GM12801 (cell line): ENCODE results near the gene RABAC1.

Source experiments
- CTCF ChIP-seq: IDR thresholded peaks from one replicate; pipeline ENCODE4 v1.5.1; 2011; ENCODE audit warnings: control low read depth; ENCODE audit not compliant: insufficient read length; ENCODE audit errors: extremely low read depth

The RABAC1 gene

DNA sequence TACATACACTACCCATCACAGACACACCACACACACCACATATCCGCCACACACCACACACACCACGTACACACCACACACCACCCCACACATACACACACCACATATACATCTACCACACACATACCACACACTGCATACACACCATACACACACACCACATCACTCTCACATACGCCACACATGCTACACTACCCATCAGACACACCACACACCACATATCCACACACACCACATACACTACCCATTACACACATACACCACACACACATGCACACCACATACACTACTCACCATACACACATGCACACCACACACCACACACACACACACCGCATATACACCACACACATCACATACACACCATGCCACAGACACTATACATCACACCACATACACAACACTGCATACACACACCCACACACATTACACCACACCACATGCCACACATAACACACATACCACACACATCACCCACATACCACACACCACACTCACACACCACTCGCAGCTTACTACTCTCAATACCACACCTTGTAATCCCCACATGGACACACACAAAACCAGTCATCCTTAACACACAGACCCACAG lies 40.4 kb downstream of the RABAC1 start:
- TF ChIP-seq CTCF, result no peak

- TF ChIP-seq CTCF, result no peak
Observed at GRCh38 chr19:41918095-41918494, 41.0 kb downstream of the RABAC1 start.

GRCh38 chr19:41917676-41918075 lies 41.4 kb downstream of the RABAC1 start:
- TF ChIP-seq CTCF, result no peak

DNA sequence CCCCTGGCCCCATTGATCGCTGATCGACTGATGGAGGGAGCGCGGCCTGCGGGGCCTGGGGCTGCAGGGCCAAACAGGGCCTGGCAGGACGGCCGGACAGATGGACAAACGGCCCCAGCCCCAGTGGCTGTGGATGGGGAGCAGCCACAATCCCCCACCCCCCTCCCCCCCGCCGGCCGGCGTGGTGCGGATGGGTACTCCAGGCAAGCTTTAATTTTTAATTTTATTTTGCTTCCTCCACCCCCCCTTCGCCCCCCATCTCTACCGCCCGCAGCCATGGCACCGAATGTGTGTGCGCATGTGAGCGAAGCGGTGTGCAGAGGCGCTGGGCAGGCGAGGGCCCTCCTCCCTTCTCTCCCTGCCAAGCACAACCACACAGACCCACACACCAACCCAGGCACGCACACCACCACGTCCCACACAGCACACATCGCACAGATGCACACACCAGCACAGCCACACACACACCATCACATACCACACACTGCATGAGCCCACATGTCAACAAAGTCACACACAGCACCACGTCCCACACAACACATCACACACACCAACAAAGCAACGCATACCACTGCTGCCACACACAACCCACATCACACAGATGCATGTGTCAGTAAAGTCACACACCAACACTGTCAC lies 43.2 kb downstream of the RABAC1 start:
- no peak for TF ChIP-seq CTCF

DNA sequence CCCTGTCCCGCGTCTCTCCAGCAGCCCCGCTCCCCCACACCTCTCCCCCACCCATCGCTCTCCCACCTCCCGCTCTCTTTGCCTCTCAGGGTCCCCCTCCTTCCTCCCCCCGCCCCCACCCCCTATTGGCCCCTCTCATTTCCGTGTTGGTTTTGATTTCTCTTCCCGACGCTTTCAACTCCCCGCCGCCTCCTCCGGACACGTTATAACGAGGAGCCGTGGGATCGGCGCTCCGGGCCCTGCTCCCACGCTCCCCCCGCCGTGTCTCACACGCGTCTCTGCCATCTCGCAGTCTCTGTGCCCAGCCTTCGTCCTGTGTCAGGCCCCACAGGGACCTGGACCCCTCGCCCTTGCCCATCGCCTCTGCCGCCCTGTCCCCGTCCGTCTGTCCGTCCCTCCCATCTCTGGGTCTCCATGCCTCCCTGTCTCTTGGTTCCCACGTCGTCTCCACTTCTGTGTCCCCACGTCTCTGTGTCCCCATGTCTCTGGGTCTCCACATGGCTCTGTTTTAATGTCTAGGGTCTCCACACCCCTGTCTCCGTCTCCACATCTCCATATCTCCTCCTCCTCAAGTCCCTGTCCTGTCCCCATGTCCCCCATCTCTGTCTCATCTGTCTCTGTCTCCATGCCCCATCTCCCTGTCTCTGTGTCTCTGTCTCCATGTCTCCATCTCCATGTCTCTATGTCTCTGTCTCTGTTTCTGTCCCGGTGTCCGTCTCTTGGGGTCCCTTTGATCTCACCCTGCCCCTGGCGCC lies 43.9 kb downstream of the RABAC1 start:
- no peak for TF ChIP-seq CTCF

DNA sequence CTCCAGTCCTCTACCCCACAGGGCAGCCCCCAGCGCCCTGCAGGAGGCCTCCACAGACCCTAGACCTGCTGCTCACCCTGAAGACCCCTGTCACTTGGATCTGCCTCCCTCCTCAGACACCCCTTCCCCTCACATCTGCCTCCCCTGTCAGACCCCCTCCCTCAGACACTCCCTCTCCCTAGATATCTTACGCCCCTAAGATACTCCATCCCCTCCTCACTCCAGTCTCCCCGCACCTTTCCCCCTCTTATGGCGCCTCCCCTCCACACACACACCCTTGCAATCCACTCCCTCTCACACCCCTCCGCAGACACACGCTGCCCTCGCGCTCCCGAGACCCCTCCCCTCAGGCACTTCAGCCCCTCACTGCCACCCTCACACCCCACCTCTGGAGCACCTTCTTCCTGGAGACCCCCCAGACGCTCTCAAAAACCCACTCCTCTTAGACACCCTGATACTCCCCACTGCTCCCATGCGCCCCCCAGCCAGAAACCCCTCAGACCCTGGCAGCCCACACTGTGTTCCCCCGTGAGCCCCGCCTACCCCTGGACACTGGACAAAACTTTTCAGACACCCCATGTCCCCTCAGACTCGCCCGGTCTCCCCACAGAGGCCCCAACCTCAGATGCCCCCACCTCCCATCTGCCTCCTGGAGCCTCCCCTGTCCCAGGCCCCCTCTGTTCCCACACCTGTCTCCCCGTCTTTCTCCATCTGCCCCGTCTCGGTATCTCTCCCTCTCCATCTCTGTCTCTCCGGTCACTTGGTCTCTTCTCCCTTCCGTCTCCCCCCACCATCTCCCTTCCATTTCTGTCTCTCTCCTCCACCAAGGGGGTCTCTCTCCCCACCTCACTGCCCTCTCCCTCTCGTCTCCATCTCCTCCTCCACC lies 45.3 kb downstream of the RABAC1 start:
- TF ChIP-seq CTCF, result no peak

DNA sequence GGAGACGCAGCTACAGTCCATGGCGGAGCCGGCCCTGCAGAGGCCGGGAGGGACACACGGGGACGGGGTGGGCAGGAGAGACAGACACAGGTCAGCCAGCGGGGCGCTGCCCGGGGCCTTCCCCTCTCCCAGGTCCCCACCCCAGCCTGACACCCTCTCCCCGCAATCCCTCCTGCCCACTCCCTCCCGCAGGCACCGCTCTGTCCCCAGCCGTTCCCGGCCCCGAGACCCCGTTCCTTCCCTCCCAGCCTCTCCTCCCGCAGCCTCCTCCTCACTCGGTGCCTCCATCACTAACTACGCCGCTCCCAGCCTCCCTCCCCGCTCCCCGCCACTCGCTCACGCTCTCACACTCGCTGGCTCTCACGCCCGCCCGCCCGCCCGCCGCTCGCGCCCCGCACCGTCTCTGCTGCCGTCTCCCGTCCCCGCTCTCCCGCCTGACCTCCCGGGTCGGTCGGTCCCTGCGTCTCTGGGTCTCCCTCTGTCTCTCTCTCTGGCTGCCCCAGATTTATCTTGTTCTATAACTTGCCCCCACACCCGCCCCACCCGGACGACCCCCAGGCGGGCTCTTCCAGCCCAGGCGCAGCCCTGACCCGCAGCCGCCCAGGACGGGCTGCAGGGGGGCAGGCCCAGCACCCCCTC lies 46.1 kb downstream of the RABAC1 start:
- TF ChIP-seq CTCF, result no peak
